ENCODE results near the gene ISM2. TPM values are rescaled to one million over a fixed set of nuclear protein-coding genes. Genes with fewer than 3 reads are reported as not detected.

ISM2 gene
- total and polyA plus RNA-seq, 10 of the 15 experiments (the other 5 are each of a cell fraction or from before 2014, with no cell fraction given) = 0.03 TPM; not detected in 9

DNA sequence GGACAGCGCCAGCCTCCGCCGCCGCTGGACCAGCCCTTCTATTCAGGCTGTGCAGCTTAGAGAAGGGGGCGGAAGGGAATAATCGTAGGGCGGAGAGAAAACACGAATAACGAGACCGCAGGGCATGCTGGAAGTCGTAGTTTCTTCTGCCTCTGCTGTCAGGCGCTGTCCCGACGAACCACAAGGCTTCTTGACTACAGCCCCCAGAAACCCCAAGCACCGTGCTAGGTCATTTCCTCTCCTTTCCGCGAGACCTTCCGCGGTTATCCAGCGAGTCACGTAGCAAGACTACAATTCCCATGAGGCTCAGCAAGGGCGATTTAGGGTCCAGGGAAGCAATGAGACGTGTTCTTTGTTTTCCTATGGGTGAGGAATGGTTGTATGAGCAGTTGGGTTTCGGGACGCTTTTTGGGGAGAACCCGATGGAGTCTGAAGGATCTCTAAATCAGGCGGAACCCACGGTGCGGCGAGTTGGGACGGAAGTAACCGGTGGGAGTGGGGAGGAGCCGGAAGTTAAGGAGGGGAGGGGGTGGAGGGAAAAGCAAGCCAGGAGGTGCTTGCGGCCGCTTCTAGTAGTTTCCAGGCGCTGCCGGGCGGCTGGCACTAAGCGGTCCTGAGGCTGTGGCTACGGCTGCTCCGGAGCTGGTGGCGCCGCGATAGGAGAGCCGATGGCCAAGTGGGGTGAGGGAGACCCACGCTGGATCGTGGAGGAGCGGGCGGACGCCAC is 40.9 kb downstream of the ISM2 start, which contains the start of the genes AHSA1 and VIPAS39 (continued):
- TF ChIP-seq BACH1 (IDR thresholded peaks at IDR 0.05; ENCODE audit: borderline replicate concordance) = peak; percentile 50; the same call in 1 of the 2 replicates
- TF ChIP-seq BCLAF1 (IDR thresholded peaks at IDR 0.05) = no peak
- peak; percentile 40; the same call in 1 of the 2 replicates for TF ChIP-seq NFYB (IDR thresholded peaks at IDR 0.05; ENCODE audit: insufficient read depth, low read depth, low read length)
- no peak; the same call in 1 of the 2 replicates for TF ChIP-seq EZH2 (IDR thresholded peaks at IDR 0.05; ENCODE audit: borderline replicate concordance, control insufficient read depth, low read depth, low read length)
- peak; percentile 96 for TF ChIP-seq GABPA (IDR thresholded peaks at IDR 0.05; ENCODE audit: low read depth)
- TF ChIP-seq HCFC1 (IDR thresholded peaks at IDR 0.05; ENCODE audit: low read length) = peak; percentile 97
- peak; percentile 59; the same call in 1 of the 2 replicates for TF ChIP-seq SMAD5 (IDR thresholded peaks at IDR 0.05; ENCODE audit: low read depth)
- TF ChIP-seq SKIL (IDR thresholded peaks at IDR 0.05; ENCODE audit: low read depth, poor library complexity, severe bottlenecking) = no peak
- TF ChIP-seq MEF2B (IDR thresholded peaks at IDR 0.05; ENCODE audit: partially characterized antibody, poor library complexity, severe bottlenecking) = peak; percentile 57
- TF ChIP-seq RBBP5 (conservative IDR thresholded peaks at IDR 0.05) = no peak
- TF ChIP-seq NFYA (IDR thresholded peaks at IDR 0.05; ENCODE audit: borderline replicate concordance, low read depth, low read length) = no peak
- TF ChIP-seq, protein P1, sequence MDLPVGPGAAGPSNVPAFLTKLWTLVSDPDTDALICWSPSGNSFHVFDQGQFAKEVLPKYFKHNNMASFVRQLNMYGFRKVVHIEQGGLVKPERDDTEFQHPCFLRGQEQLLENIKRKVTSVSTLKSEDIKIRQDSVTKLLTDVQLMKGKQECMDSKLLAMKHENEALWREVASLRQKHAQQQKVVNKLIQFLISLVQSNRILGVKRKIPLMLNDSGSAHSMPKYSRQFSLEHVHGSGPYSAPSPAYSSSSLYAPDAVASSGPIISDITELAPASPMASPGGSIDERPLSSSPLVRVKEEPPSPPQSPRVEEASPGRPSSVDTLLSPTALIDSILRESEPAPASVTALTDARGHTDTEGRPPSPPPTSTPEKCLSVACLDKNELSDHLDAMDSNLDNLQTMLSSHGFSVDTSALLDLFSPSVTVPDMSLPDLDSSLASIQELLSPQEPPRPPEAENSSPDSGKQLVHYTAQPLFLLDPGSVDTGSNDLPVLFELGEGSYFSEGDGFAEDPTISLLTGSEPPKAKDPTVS (IDR thresholded peaks at IDR 0.05; ENCODE audit: low read depth, low read length) = peak; percentile 94; the same call in 1 of the 2 replicates
- TF ChIP-seq CBX3 (IDR thresholded peaks at IDR 0.05; ENCODE audit: borderline replicate concordance, low read depth) = no peak
- TF ChIP-seq, protein P2, sequence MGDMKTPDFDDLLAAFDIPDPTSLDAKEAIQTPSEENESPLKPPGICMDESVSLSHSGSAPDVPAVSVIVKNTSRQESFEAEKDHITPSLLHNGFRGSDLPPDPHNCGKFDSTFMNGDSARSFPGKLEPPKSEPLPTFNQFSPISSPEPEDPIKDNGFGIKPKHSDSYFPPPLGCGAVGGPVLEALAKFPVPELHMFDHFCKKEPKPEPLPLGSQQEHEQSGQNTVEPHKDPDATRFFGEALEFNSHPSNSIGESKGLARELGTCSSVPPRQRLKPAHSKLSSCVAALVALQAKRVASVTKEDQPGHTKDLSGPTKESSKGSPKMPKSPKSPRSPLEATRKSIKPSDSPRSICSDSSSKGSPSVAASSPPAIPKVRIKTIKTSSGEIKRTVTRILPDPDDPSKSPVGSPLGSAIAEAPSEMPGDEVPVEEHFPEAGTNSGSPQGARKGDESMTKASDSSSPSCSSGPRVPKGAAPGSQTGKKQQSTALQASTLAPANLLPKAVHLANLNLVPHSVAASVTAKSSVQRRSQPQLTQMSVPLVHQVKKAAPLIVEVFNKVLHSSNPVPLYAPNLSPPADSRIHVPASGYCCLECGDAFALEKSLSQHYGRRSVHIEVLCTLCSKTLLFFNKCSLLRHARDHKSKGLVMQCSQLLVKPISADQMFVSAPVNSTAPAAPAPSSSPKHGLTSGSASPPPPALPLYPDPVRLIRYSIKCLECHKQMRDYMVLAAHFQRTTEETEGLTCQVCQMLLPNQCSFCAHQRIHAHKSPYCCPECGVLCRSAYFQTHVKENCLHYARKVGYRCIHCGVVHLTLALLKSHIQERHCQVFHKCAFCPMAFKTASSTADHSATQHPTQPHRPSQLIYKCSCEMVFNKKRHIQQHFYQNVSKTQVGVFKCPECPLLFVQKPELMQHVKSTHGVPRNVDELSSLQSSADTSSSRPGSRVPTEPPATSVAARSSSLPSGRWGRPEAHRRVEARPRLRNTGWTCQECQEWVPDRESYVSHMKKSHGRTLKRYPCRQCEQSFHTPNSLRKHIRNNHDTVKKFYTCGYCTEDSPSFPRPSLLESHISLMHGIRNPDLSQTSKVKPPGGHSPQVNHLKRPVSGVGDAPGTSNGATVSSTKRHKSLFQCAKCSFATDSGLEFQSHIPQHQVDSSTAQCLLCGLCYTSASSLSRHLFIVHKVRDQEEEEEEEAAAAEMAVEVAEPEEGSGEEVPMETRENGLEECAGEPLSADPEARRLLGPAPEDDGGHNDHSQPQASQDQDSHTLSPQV (IDR thresholded peaks at IDR 0.05) = no peak
- no peak for TF ChIP-seq ZNF384 (IDR thresholded peaks at IDR 0.05; ENCODE audit: borderline replicate concordance, low read depth, low read length)
- TF ChIP-seq ZNF274 (IDR thresholded peaks at IDR 0.05; ENCODE audit: insufficient read depth, insufficient read length) = no peak
- peak; percentile 40; the same call in 1 of the 2 replicates for TF ChIP-seq NR2F1 (conservative IDR thresholded peaks at IDR 0.05)
- no peak for TF ChIP-seq MTA3 (IDR thresholded peaks at IDR 0.05; ENCODE audit: borderline replicate concordance, low read length)
- no peak for TF ChIP-seq RFX5 (IDR thresholded peaks at IDR 0.05; ENCODE audit: low read depth, low read length)
